Measurements from ENCODE around the gene PRSS48. TPM values are rescaled to one million over a fixed set of nuclear protein-coding genes. Genes with fewer than 3 reads are reported as not detected.

The PRSS48 gene
- total and polyA plus RNA-seq, 10 of the 15 experiments (the other 5 are each of a cell fraction or from before 2014, with no cell fraction given), result not detected

DNA sequence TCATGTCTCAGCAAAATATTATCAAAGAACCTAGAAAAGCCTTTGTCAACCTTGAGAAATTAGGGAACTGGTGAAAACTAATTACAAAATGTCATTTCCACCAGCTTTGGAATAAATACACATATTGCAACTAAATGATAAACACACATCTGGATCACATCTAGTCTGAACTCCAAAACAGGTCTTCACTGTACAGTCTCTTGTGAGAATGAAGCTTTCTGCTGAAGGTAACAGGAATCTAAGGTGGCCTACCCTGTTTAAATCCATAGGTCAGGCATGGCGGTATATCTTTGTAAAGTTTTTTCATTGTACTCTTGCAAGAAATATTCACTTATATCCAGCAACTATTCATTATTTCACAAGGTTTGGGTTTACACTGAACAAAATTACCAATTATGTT lies 46.7 kb downstream of the PRSS48 start:
- no peak overlapping the region for H3K4me2 ChIP-seq (ENCODE audit: control insufficient read depth, insufficient read depth)
- no peak for ATAC-seq

DNA sequence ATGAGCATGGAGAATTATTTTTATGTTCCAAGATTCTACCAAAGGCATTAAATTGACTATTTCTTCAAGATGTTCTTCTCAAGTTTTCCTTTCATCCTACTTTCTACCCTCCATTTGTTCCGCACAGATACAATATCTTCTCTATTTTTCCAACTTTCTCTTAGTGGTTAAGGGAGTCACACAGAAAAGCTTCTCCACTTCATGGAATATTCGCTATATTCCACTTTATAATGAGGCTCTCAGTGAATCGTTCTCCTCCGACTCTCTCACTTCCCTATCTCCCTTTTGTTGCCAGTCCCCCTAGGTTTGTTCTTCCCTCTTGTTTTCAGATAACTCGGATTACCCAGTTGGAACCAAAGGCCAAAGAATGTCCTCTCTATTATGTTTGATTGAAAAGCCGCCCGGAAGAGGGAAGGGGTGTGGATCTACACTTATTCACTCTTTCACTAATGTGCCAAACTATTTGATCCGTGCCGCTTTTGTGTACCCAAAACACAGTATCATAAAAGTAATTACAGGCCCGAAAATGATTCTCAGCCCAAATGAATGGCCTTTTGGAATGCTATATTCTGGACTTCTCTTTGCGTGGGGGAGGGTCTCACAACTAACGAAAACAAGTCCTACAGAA lies 47.3 kb downstream of the PRSS48 start:
- intact Hi-C loops (cut with micrococcal nuclease; ENCODE audit: unreplicated experiment) (no loop called here), in situ Hi-C loops (cut with MboI) (no loop called here)
- H3K9ac ChIP-seq (ENCODE audit: control insufficient read depth, insufficient read depth, low read length), result no peak overlapping the region
- no peaks in the 10 kb centered on the region for H4K20me1 ChIP-seq (ENCODE audit: control insufficient read depth, insufficient read depth)
- FAIRE-seq (no peak), DNase-seq (ENCODE audit: low read depth, low spot score) (no peak), ATAC-seq (no peak)
- no peaks in the 10 kb centered on the region for H3K4me1 ChIP-seq (ENCODE audit: control insufficient read depth, insufficient read depth, low read length)
- SMC1A ChIA-PET (ENCODE audit: uncharacterized antibody, unreplicated experiment), result no interaction called here
- H3K27me3 ChIP-seq (replicated peaks in 1 of 2; ENCODE audit: control insufficient read depth in 2 of 2, insufficient read depth in 2 of 2, low read length in 1 of 2), result peaks cover 10 to 13% of the 10 kb centered on the region in 2 experiments
- no peak overlapping the region for H3K27ac ChIP-seq (ENCODE audit: control insufficient read depth, insufficient read depth)
- no peaks in the 10 kb centered on the region for H3K79me2 ChIP-seq (ENCODE audit: control insufficient read depth, insufficient read depth, low read length)
- H3K9me3 ChIP-seq (replicated peaks; ENCODE audit: control insufficient read depth, insufficient read depth, low read length), result no peaks in the 10 kb centered on the region; the same call in 2 of the 3 replicates
- no peak overlapping the region for H3K4me2 ChIP-seq (ENCODE audit: control insufficient read depth, insufficient read depth)
- no TSS peak for BruUV-seq (replicated peaks)
- POLR2A ChIA-PET, result no interaction called here
- H2AFZ ChIP-seq (ENCODE audit: control insufficient read depth, low read depth, low read length), result no peak overlapping the region
- CTCF ChIA-PET, result no interaction called here
- H3K4me3 ChIP-seq, result no peak overlapping the region
- RAD21 ChIA-PET (ENCODE audit: unreplicated experiment), result no interaction called here
- WGBS (ENCODE audit: insufficient coverage, insufficient replicate concordance, low lambda C conversion rate, missing lambda C conversion rate), result 78% methylated on average over 10 of the region's 12 CpGs
- H3K36me3 ChIP-seq (ENCODE audit: control insufficient read depth in 2 of 2, insufficient read depth in 2 of 2, low read length in 1 of 2), result no peaks in the 10 kb centered on the region
- TF ChIP-seq CREM (IDR thresholded peaks at IDR 0.05; ENCODE audit: low read depth) (no peak), SMAD1 (IDR thresholded peaks at IDR 0.05; ENCODE audit: low read depth, partially characterized antibody) (no peak), SRF (IDR thresholded peaks at IDR 0.05; ENCODE audit: low read depth in 2 of 2, low read length in 2 of 2) (no peak), MTA2 (IDR thresholded peaks at IDR 0.05; ENCODE audit: low read depth) (no peak), MXI1 (IDR thresholded peaks at IDR 0.05; ENCODE audit: low read depth, low read length) (no peak), CREB1 (IDR thresholded peaks at IDR 0.05; ENCODE audit: low read depth) (no peak), ZZZ3 (IDR thresholded peaks at IDR 0.05; ENCODE audit: control insufficient read depth, insufficient read length, low read depth) (no peak)
- TF ChIP-seq, protein P1, sequence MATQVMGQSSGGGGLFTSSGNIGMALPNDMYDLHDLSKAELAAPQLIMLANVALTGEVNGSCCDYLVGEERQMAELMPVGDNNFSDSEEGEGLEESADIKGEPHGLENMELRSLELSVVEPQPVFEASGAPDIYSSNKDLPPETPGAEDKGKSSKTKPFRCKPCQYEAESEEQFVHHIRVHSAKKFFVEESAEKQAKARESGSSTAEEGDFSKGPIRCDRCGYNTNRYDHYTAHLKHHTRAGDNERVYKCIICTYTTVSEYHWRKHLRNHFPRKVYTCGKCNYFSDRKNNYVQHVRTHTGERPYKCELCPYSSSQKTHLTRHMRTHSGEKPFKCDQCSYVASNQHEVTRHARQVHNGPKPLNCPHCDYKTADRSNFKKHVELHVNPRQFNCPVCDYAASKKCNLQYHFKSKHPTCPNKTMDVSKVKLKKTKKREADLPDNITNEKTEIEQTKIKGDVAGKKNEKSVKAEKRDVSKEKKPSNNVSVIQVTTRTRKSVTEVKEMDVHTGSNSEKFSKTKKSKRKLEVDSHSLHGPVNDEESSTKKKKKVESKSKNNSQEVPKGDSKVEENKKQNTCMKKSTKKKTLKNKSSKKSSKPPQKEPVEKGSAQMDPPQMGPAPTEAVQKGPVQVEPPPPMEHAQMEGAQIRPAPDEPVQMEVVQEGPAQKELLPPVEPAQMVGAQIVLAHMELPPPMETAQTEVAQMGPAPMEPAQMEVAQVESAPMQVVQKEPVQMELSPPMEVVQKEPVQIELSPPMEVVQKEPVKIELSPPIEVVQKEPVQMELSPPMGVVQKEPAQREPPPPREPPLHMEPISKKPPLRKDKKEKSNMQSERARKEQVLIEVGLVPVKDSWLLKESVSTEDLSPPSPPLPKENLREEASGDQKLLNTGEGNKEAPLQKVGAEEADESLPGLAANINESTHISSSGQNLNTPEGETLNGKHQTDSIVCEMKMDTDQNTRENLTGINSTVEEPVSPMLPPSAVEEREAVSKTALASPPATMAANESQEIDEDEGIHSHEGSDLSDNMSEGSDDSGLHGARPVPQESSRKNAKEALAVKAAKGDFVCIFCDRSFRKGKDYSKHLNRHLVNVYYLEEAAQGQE (IDR thresholded peaks at IDR 0.05; ENCODE audit: low read depth, low read length), result no peak
- TF ChIP-seq, protein P2, sequence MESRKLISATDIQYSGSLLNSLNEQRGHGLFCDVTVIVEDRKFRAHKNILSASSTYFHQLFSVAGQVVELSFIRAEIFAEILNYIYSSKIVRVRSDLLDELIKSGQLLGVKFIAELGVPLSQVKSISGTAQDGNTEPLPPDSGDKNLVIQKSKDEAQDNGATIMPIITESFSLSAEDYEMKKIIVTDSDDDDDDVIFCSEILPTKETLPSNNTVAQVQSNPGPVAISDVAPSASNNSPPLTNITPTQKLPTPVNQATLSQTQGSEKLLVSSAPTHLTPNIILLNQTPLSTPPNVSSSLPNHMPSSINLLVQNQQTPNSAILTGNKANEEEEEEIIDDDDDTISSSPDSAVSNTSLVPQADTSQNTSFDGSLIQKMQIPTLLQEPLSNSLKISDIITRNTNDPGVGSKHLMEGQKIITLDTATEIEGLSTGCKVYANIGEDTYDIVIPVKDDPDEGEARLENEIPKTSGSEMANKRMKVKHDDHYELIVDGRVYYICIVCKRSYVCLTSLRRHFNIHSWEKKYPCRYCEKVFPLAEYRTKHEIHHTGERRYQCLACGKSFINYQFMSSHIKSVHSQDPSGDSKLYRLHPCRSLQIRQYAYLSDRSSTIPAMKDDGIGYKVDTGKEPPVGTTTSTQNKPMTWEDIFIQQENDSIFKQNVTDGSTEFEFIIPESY (IDR thresholded peaks at IDR 0.05), result no peak
- TF ChIP-seq, protein P3, sequence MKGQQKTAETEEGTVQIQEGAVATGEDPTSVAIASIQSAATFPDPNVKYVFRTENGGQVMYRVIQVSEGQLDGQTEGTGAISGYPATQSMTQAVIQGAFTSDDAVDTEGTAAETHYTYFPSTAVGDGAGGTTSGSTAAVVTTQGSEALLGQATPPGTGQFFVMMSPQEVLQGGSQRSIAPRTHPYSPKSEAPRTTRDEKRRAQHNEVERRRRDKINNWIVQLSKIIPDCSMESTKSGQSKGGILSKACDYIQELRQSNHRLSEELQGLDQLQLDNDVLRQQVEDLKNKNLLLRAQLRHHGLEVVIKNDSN (IDR thresholded peaks at IDR 0.05; ENCODE audit: borderline replicate concordance, extremely low read length, insufficient read depth, low read depth, low read length), result no peak

More for the DNA sequence above, 46.7 kb downstream of the PRSS48 start:
- in situ Hi-C loops (cut with MboI), result no loop called here
- Histone ChIP-seq H4K20me1 (ENCODE audit: control insufficient read depth, insufficient read depth) (no peaks in the 10 kb centered on the region), H3K9ac (ENCODE audit: control insufficient read depth, insufficient read depth, low read length) (no peak overlapping the region), H3K4me3 (no peak overlapping the region), H3K27ac (ENCODE audit: control insufficient read depth, insufficient read depth) (no peak overlapping the region), H3K4me1 (ENCODE audit: control insufficient read depth, insufficient read depth, low read length) (no peaks in the 10 kb centered on the region), H2AFZ (ENCODE audit: control insufficient read depth, low read depth, low read length) (no peak overlapping the region), H3K9me3 (replicated peaks; ENCODE audit: control insufficient read depth, insufficient read depth, low read length) (no peaks in the 10 kb centered on the region; the same call in 2 of the 3 replicates), H3K27me3 (replicated peaks in 1 of 2; ENCODE audit: control insufficient read depth in 2 of 2, insufficient read depth in 2 of 2, low read length in 1 of 2) (peaks cover 10 to 13% of the 10 kb centered on the region in 2 experiments), H3K79me2 (ENCODE audit: control insufficient read depth, insufficient read depth, low read length) (no peaks in the 10 kb centered on the region), H3K36me3 (ENCODE audit: control insufficient read depth in 2 of 2, insufficient read depth in 2 of 2, low read length in 1 of 2) (no peaks in the 10 kb centered on the region)
- ChIA-PET POLR2A (no interaction called here), SMC1A (ENCODE audit: uncharacterized antibody, unreplicated experiment) (no interaction called here), RAD21 (ENCODE audit: unreplicated experiment) (no interaction called here), CTCF (interaction anchor here (0.7 to 1.0 kb wide), 2 partner anchors 10 kb away, joined by 3 read pairs; no protein-coding TSS in a partner anchor)
- no peak for FAIRE-seq
- TF ChIP-seq RAD51 (IDR thresholded peaks at IDR 0.05), result no peak
- no peak for DNase-seq (ENCODE audit: low read depth, low spot score)
- WGBS (ENCODE audit: insufficient coverage, insufficient replicate concordance, low lambda C conversion rate, missing lambda C conversion rate), result 58% methylated on average over 1 of the region's 1 CpG
- intact Hi-C loops (cut with micrococcal nuclease; ENCODE audit: unreplicated experiment), result no loop called here
- BruUV-seq (replicated peaks), result no TSS peak

Data from GM12878 (cell line).